ENCODE results near the gene MARCHF4. TPM values are rescaled to one million over a fixed set of nuclear protein-coding genes. Genes with fewer than 3 reads are reported as not detected.
A peak's percentile ranks its signal among the peaks of the same experiment; 100 is the strongest.

The MARCHF4 gene
- total and polyA plus RNA-seq, 2 experiments from 2014 or later: 0.45 to 1.1 TPM

- no peaks in the 10 kb centered on the region for H3K36me3 ChIP-seq (ENCODE audit: insufficient read depth)
- peaks cover 40% of the 10 kb centered on the region for H3K4me1 ChIP-seq (ENCODE audit: insufficient read depth)
- H3K9me2 ChIP-seq (ENCODE audit: insufficient read depth): peaks cover 6% of the 10 kb centered on the region; the same call in 1 of the 2 replicates
- Mint-ChIP-seq H3K27me3 (ENCODE audit: insufficient read depth, low read depth, poor library complexity) (peaks cover 5% of the 10 kb centered on the region), H3K4me3 (no peak overlapping the region), H3K9me3 (no peaks in the 10 kb centered on the region), H3K36me3 (ENCODE audit: low read depth) (no peaks in the 10 kb centered on the region), H3K27ac (no peak overlapping the region), H3K4me1 (peaks cover 55% of the 10 kb centered on the region)
- H3K27me3 ChIP-seq (ENCODE audit: insufficient read depth): no peaks in the 10 kb centered on the region
- no peak overlapping the region for H3K27ac ChIP-seq (ENCODE audit: low read depth)
- peak overlapping the region; percentile 44; the same call in 1 of the 2 replicates for H2AFZ ChIP-seq
- H3K4me3 ChIP-seq: no peak overlapping the region
- no peak for ATAC-seq
- H3K4me2 ChIP-seq: no peak overlapping the region
- no peaks in the 10 kb centered on the region for H3F3A ChIP-seq (replicated peaks; ENCODE audit: low read depth)
- no peak for DNase-seq (ENCODE audit: low spot score)
- H3K79me2 ChIP-seq (replicated peaks; ENCODE audit: insufficient read depth): no peaks in the 10 kb centered on the region
- no peak for TF ChIP-seq JUNB (IDR thresholded peaks at IDR 0.05; ENCODE audit: unreplicated experiment)
- no peak for TF ChIP-seq EZH2 (IDR thresholded peaks at IDR 0.05; ENCODE audit: low read depth, unreplicated experiment)
- TF ChIP-seq CREB1 (CRISPR knock-in tag; IDR thresholded peaks at IDR 0.05; ENCODE audit: low read depth): no peak
- TF ChIP-seq ZNF114 (CRISPR knock-in tag; IDR thresholded peaks at IDR 0.05): no peak
- no peak for TF ChIP-seq EZH2phosphoT487 (IDR thresholded peaks at IDR 0.05; ENCODE audit: unreplicated experiment)
- no peak for TF ChIP-seq ZNF331 (CRISPR knock-in tag; IDR thresholded peaks at IDR 0.05; ENCODE audit: low read depth)
- no peak for TF ChIP-seq POLR2AphosphoS5 (IDR thresholded peaks at IDR 0.05; ENCODE audit: low read depth)
- no peak for TF ChIP-seq ZNF462 (CRISPR knock-in tag; IDR thresholded peaks at IDR 0.05)
- no peak for TF ChIP-seq REST (IDR thresholded peaks at IDR 0.05; ENCODE audit: unreplicated experiment)
- TF ChIP-seq ETS1 (IDR thresholded peaks at IDR 0.05): no peak
- no peak for TF ChIP-seq STAT1 (IDR thresholded peaks at IDR 0.05; ENCODE audit: unreplicated experiment)
- no peak for TF ChIP-seq CTCF (conservative IDR thresholded peaks at IDR 0.05; ENCODE audit: low read depth in 2 of 2)
- no peak for TF ChIP-seq NANOG (IDR thresholded peaks at IDR 0.05; ENCODE audit: borderline replicate concordance)
- no peaks in the 10 kb centered on the region for H4K20me1 ChIP-seq (replicated peaks; ENCODE audit: insufficient read depth)
Measured at GRCh38 chr2:216348756-216349308, 23.5 kb downstream of the MARCHF4 start.
